GM23248 (cell line): ENCODE results near the gene SNX20.

Experiments used
- EZH2 ChIP-seq: fragments of 200-600 bp; sonication (generic); IDR thresholded peaks from 2 replicates; pipeline ENCODE4 v1.6.1; 2018; ENCODE audit warnings: antibody characterized with exemption, mild to moderate bottlenecking; ENCODE audit not compliant: insufficient read depth, poor library complexity, severe bottlenecking
- EZH2phosphoT487 ChIP-seq: fragments of 200-600 bp; sonication (generic); IDR thresholded peaks from 2 replicates; pipeline ENCODE4 v1.6.1; 2018; ENCODE audit warnings: antibody characterized with exemption, moderate library complexity, mild to moderate bottlenecking, low read depth; ENCODE audit not compliant: insufficient read depth

DNA sequence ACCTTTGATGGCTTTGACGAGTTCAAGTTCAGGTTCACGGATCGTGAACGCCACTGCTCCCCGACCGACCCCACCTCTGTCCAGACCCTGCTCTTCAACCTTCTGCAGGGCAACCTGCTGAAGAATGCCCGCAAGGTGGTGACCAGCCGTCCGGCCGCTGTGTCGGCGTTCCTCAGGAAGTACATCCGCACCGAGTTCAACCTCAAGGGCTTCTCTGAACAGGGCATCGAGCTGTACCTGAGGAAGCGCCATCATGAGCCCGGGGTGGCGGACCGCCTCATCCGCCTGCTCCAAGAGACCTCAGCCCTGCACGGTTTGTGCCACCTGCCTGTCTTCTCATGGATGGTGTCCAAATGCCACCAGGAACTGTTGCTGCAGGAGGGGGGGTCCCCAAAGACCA lies 29.9 kb upstream of the SNX20 start:
- no peak for TF ChIP-seq EZH2
- no peak for TF ChIP-seq EZH2phosphoT487
